ENCODE data around the gene CLASP2. TPM values are rescaled to one million over a fixed set of nuclear protein-coding genes. Genes with fewer than 3 reads are reported as not detected.

CLASP2 gene
- total RNA-seq, 1 experiment from 2014 or later: 66.3 TPM

DNA sequence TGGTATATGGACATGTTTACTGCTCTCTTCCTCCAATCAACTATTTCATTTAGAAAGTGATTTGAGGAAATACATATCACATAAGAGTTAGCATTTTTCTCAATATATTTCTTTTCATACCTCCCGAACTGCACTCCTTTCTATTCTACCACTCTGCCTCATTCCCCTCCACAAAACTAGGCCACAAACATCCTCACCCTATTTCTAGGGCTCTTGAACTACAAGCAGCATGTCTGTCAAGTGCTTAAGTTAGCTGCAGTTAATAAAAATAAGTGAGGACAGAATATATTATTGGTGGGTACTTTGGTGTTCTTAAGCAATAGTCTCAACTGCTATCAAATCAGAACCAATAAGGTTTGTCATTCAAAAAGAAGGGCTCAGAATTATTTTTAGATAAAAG lies 125.1 kb downstream of the CLASP2 start:
- no peak overlapping the region for H3K4me3 Mint-ChIP-seq (ENCODE audit: unreplicated experiment)
- H3K27me3 Mint-ChIP-seq (ENCODE audit: insufficient read depth, unreplicated experiment): no peaks in the 10 kb centered on the region
- H3K36me3 Mint-ChIP-seq (ENCODE audit: insufficient read depth, unreplicated experiment): peaks cover 24% of the 10 kb centered on the region
- no peaks in the 10 kb centered on the region for H3K9me3 Mint-ChIP-seq (ENCODE audit: unreplicated experiment)
- intact Hi-C loops (cut with micrococcal nuclease; ENCODE audit: unreplicated experiment): no loop called here
- Histone ChIP-seq H3K27me3 (replicated peaks; ENCODE audit: control insufficient read depth, insufficient read depth, low read length) (no peaks in the 10 kb centered on the region), H3K36me3 (ENCODE audit: control insufficient read depth, insufficient read depth, low read length) (no peaks in the 10 kb centered on the region), H3K4me3 (ENCODE audit: low read depth, low read length) (no peak overlapping the region), H3K4me1 (no peaks in the 10 kb centered on the region), H3K9me3 (no peaks in the 10 kb centered on the region)
- DNase-seq: no peak
- peaks cover under 1% of the 10 kb centered on the region for H3K4me1 Mint-ChIP-seq (ENCODE audit: low read depth, unreplicated experiment)
- no TSS peak for BruUV-seq (replicated peaks)
- TF ChIP-seq, protein P1, sequence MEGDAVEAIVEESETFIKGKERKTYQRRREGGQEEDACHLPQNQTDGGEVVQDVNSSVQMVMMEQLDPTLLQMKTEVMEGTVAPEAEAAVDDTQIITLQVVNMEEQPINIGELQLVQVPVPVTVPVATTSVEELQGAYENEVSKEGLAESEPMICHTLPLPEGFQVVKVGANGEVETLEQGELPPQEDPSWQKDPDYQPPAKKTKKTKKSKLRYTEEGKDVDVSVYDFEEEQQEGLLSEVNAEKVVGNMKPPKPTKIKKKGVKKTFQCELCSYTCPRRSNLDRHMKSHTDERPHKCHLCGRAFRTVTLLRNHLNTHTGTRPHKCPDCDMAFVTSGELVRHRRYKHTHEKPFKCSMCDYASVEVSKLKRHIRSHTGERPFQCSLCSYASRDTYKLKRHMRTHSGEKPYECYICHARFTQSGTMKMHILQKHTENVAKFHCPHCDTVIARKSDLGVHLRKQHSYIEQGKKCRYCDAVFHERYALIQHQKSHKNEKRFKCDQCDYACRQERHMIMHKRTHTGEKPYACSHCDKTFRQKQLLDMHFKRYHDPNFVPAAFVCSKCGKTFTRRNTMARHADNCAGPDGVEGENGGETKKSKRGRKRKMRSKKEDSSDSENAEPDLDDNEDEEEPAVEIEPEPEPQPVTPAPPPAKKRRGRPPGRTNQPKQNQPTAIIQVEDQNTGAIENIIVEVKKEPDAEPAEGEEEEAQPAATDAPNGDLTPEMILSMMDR (IDR thresholded peaks at IDR 0.05; ENCODE audit: insufficient read depth in 1 of 2, low read depth in 1 of 2, low read length in 1 of 2, severe bottlenecking in 1 of 2, unreplicated experiment in 1 of 2): no peak
- no peak overlapping the region for H3K27ac Mint-ChIP-seq (ENCODE audit: unreplicated experiment)
- ChIA-PET CTCF (no interaction called here), POLR2A (no interaction called here)

DNA sequence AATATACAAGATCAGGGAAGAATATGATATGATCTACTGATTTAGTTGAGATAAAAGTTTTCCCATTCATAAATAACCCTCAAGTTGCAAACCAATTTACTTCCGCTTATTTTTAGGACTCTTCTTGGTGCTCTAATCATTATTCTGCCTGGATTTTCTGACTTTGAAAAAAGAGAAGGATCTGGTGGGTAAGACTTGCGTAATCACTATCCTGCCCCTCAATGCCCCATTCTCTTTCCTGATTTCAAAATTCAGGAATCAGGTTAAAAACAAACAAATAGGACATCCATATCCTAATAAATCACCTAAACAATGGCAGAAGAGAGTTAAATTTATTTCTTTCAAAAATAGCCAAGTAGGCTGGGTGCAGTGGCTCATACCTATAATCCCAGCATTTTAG lies 127.5 kb downstream of the CLASP2 start:
- H3K36me3 Mint-ChIP-seq (ENCODE audit: insufficient read depth, unreplicated experiment): peaks cover 24% of the 10 kb centered on the region
- Histone ChIP-seq H3K4me1 (no peaks in the 10 kb centered on the region), H3K4me3 (ENCODE audit: low read depth, low read length) (no peak overlapping the region), H3K27me3 (replicated peaks; ENCODE audit: control insufficient read depth, insufficient read depth, low read length) (no peaks in the 10 kb centered on the region), H3K9me3 (no peaks in the 10 kb centered on the region), H3K36me3 (ENCODE audit: control insufficient read depth, insufficient read depth, low read length) (no peaks in the 10 kb centered on the region)
- H3K27me3 Mint-ChIP-seq (ENCODE audit: insufficient read depth, unreplicated experiment): no peaks in the 10 kb centered on the region
- H3K27ac Mint-ChIP-seq (ENCODE audit: unreplicated experiment): no peak overlapping the region
- H3K9me3 Mint-ChIP-seq (ENCODE audit: unreplicated experiment): no peaks in the 10 kb centered on the region
- ChIA-PET POLR2A (no interaction called here), CTCF (no interaction called here)
- H3K4me1 Mint-ChIP-seq (ENCODE audit: low read depth, unreplicated experiment): no peaks in the 10 kb centered on the region
- TF ChIP-seq, protein P1 (IDR thresholded peaks at IDR 0.05; ENCODE audit: insufficient read depth in 1 of 2, low read depth in 1 of 2, low read length in 1 of 2, severe bottlenecking in 1 of 2, unreplicated experiment in 1 of 2): no peak
- intact Hi-C loops (cut with micrococcal nuclease; ENCODE audit: unreplicated experiment): no loop called here
- no TSS peak for BruUV-seq (replicated peaks)
- no peak for DNase-seq
- H3K4me3 Mint-ChIP-seq (ENCODE audit: unreplicated experiment): no peak overlapping the region

DNA sequence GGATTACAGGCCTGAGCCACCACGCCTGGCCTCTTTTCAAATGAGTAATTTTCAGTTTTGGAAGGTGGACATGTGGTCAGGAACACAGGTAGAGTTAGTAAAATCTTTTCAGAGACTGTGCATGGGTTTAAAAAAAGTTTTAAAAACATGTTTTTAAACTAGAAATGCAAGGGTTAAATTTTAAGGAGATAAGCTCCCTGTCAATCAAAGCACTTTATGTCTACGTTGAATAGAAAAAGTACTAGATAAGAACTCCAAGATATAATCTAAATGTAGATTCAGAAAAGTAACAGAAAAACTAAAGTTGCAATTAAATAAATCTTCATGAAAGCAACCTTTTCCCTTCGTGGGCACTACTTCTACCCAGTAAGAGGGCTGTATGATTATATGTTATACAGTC lies 131.7 kb downstream of the CLASP2 start:
- ChIA-PET POLR2A (no interaction called here), CTCF (no interaction called here)
- BruUV-seq (replicated peaks): no TSS peak
- intact Hi-C loops (cut with micrococcal nuclease; ENCODE audit: unreplicated experiment): no loop called here
- Histone ChIP-seq H3K36me3 (ENCODE audit: control insufficient read depth, insufficient read depth, low read length) (no peaks in the 10 kb centered on the region), H3K4me3 (ENCODE audit: low read depth, low read length) (no peak overlapping the region), H3K27me3 (replicated peaks; ENCODE audit: control insufficient read depth, insufficient read depth, low read length) (no peaks in the 10 kb centered on the region), H3K4me1 (peaks cover 21% of the 10 kb centered on the region), H3K9me3 (no peaks in the 10 kb centered on the region)
- H3K9me3 Mint-ChIP-seq (ENCODE audit: unreplicated experiment): no peaks in the 10 kb centered on the region
- peaks cover 17% of the 10 kb centered on the region for H3K36me3 Mint-ChIP-seq (ENCODE audit: insufficient read depth, unreplicated experiment)
- H3K27ac Mint-ChIP-seq (ENCODE audit: unreplicated experiment): no peak overlapping the region
- no peaks in the 10 kb centered on the region for H3K27me3 Mint-ChIP-seq (ENCODE audit: insufficient read depth, unreplicated experiment)
- TF ChIP-seq, protein P1 (IDR thresholded peaks at IDR 0.05; ENCODE audit: insufficient read depth in 1 of 2, low read depth in 1 of 2, low read length in 1 of 2, severe bottlenecking in 1 of 2, unreplicated experiment in 1 of 2): no peak
- peaks cover 16% of the 10 kb centered on the region for H3K4me1 Mint-ChIP-seq (ENCODE audit: low read depth, unreplicated experiment)
- no peak overlapping the region for H3K4me3 Mint-ChIP-seq (ENCODE audit: unreplicated experiment)
- no peak for DNase-seq

All from Caco-2 (cell line).